Measurements from ENCODE around the gene KCTD19. TPM values are rescaled to one million over a fixed set of nuclear protein-coding genes. Genes with fewer than 3 reads are reported as not detected.

KCTD19 gene
- total RNA-seq, 1 experiment from 2014 or later: 0.32 TPM

- no peak for TF ChIP-seq CTCF (conservative IDR thresholded peaks at IDR 0.05; ENCODE audit: low read depth, low read length)
- ChIA-PET POLR2A (ENCODE audit: low non-redundant PET) (no interaction called here), CTCF (no interaction called here)
- H3K4me1 ChIP-seq (ENCODE audit: insufficient read depth, low read length, poor library complexity, severe bottlenecking): no peaks in the 10 kb centered on the region
- H3K36me3 ChIP-seq (ENCODE audit: insufficient read depth, low read length, poor library complexity, severe bottlenecking): no peaks in the 10 kb centered on the region
- H3K27ac ChIP-seq (ENCODE audit: low read depth, low read length, poor library complexity, severe bottlenecking): no peak overlapping the region
- DNase-seq (ENCODE audit: low spot score): no peak
- intact Hi-C loops (cut with micrococcal nuclease; ENCODE audit: unreplicated experiment): no loop called here
- no TSS peak for BruUV-seq (replicated peaks)
- no peaks in the 10 kb centered on the region for H3K27me3 ChIP-seq (replicated peaks; ENCODE audit: insufficient read depth, low read depth, low read length, poor library complexity)
- no peaks in the 10 kb centered on the region for H3K9me3 ChIP-seq (ENCODE audit: low read depth, low read length, poor library complexity, severe bottlenecking)
- no peak overlapping the region for H3K4me3 ChIP-seq (ENCODE audit: low read depth, low read length, poor library complexity, severe bottlenecking)
Observed at GRCh38 chr16:67270931-67271338, 55.6 kb downstream of the KCTD19 start.

GRCh38 chr16:67269766-67270165 is 56.8 kb downstream of the KCTD19 start:
- no peak for TF ChIP-seq CTCF (conservative IDR thresholded peaks at IDR 0.05; ENCODE audit: low read depth, low read length)
- TF ChIP-seq EZH2 (IDR thresholded peaks at IDR 0.05; ENCODE audit: borderline replicate concordance, low read depth, low read length, poor library complexity, severe bottlenecking): no peak
- Histone ChIP-seq H3K27me3 (replicated peaks; ENCODE audit: insufficient read depth, low read depth, low read length, poor library complexity) (no peaks in the 10 kb centered on the region), H3K36me3 (ENCODE audit: insufficient read depth, low read length, poor library complexity, severe bottlenecking) (no peaks in the 10 kb centered on the region), H3K9me3 (ENCODE audit: low read depth, low read length, poor library complexity, severe bottlenecking) (no peaks in the 10 kb centered on the region), H3K4me1 (ENCODE audit: insufficient read depth, low read length, poor library complexity, severe bottlenecking) (no peaks in the 10 kb centered on the region), H3K4me3 (ENCODE audit: low read depth, low read length, poor library complexity, severe bottlenecking) (no peak overlapping the region), H3K27ac (ENCODE audit: low read depth, low read length, poor library complexity, severe bottlenecking) (no peak overlapping the region)
- no peak for DNase-seq (ENCODE audit: low spot score)
- intact Hi-C loops (cut with micrococcal nuclease; ENCODE audit: unreplicated experiment): no loop called here
- CTCF ChIA-PET: no interaction called here
- POLR2A ChIA-PET (ENCODE audit: low non-redundant PET): no interaction called here
- BruUV-seq (replicated peaks): no TSS peak

- TF ChIP-seq CTCF (conservative IDR thresholded peaks at IDR 0.05; ENCODE audit: low read depth, low read length): no peak
- Histone ChIP-seq H3K27me3 (replicated peaks; ENCODE audit: insufficient read depth, low read depth, low read length, poor library complexity) (no peaks in the 10 kb centered on the region), H3K9me3 (ENCODE audit: low read depth, low read length, poor library complexity, severe bottlenecking) (no peaks in the 10 kb centered on the region), H3K4me3 (ENCODE audit: low read depth, low read length, poor library complexity, severe bottlenecking) (no peak overlapping the region), H3K27ac (ENCODE audit: low read depth, low read length, poor library complexity, severe bottlenecking) (no peak overlapping the region), H3K36me3 (ENCODE audit: insufficient read depth, low read length, poor library complexity, severe bottlenecking) (no peaks in the 10 kb centered on the region), H3K4me1 (ENCODE audit: insufficient read depth, low read length, poor library complexity, severe bottlenecking) (no peaks in the 10 kb centered on the region)
- CTCF ChIA-PET: no interaction called here
- intact Hi-C loops (cut with micrococcal nuclease; ENCODE audit: unreplicated experiment): no loop called here
- BruUV-seq (replicated peaks): no TSS peak
- POLR2A ChIA-PET (ENCODE audit: low non-redundant PET): no interaction called here
- no peak for DNase-seq (ENCODE audit: low spot score)
Observed at GRCh38 chr16:67268136-67268579, 58.4 kb downstream of the KCTD19 start.
